IMR-90 (cell line): Measurements from ENCODE around the gene SFTPD. TPM values are rescaled to one million over a fixed set of nuclear protein-coding genes. Genes with fewer than 3 reads are reported as not detected.

ENCODE experiments used
- ATAC-seq: fragments of 200-7000 bp; cut with Tn5 transposase; 2 replicates; pipeline ENCODE4 v1.9.1; 2020; ENCODE audit warnings: low read depth, mild to moderate bottlenecking, moderate library complexity
- BruUV-seq: library from RNA; stranded (reverse); fragments of 400-500 nt; replicated peaks from 2 replicates; lab custom pipeline; 2021; lab: Mats Ljungman, UMichigan
- CTCF ChIA-PET: fragments of 300-600 bp; formaldehyde crosslinking; extraction: SDS; loops from one replicate; lab custom pipeline; 2021; ENCODE audit warnings: antibody characterized with exemption; lab: Yijun Ruan, JAX
- POLR2A ChIA-PET: fragments of 300-600 bp; sonication (Branson Sonifier 250); formaldehyde crosslinking; loops from one replicate; lab custom pipeline; 2022; ENCODE audit warnings: antibody characterized with exemption; ENCODE audit not compliant: unreplicated experiment; lab: Charles Lee
- DNase-seq: peaks from one replicate; pipeline ENCODE4 v3.0.0; 2013
- H2AFZ ChIP-seq: replicated peaks from 2 replicates; pipeline ENCODE3; 2013; ENCODE audit warnings: low read length, mild to moderate bottlenecking; ENCODE audit not compliant: poor library complexity
- H2AK5ac ChIP-seq: 2 replicates; pipeline ENCODE4 v1.6.1; 2013; ENCODE audit warnings: low read depth, low read length, inconsistent platforms
- H2AK9ac ChIP-seq: replicated peaks from 2 replicates; pipeline ENCODE3; 2013; ENCODE audit warnings: mild to moderate bottlenecking, low read depth, low read length, moderate library complexity; ENCODE audit not compliant: poor library complexity
- H2BK120ac ChIP-seq: 2 replicates; pipeline ENCODE4 v1.6.1; 2013; ENCODE audit warnings: low read depth, low read length, inconsistent platforms
- H2BK15ac ChIP-seq: 3 replicates; pipeline ENCODE4 v1.6.1; 2013; ENCODE audit warnings: low read depth, low read length, inconsistent platforms
- H2BK20ac ChIP-seq: 2 replicates; pipeline ENCODE4 v1.6.1; 2013; ENCODE audit warnings: low read depth, mild to moderate bottlenecking, inconsistent platforms, low read length, moderate library complexity
- H2BK5ac ChIP-seq: 2 replicates; pipeline ENCODE4 v1.6.1; 2013; ENCODE audit warnings: mild to moderate bottlenecking, low read depth, low read length, inconsistent platforms; ENCODE audit not compliant: poor library complexity, severe bottlenecking
- H3K14ac ChIP-seq: replicated peaks from 2 replicates; pipeline ENCODE4 v1.6.1; 2013; ENCODE audit warnings: low read depth, low read length, inconsistent platforms
- H3K18ac ChIP-seq: 2 replicates; pipeline ENCODE4 v1.6.1; 2013; ENCODE audit warnings: low read depth, low read length, control low read depth
- H3K23ac ChIP-seq: 2 replicates; pipeline ENCODE4 v1.6.1; 2013; ENCODE audit warnings: low read depth, low read length, inconsistent platforms
- H3K27ac ChIP-seq: 2 replicates; pipeline ENCODE4 v1.5.1; 2013; ENCODE audit warnings: mild to moderate bottlenecking, control low read depth, low read length; ENCODE audit not compliant: insufficient read depth
- H3K27me3 ChIP-seq: 2 replicates; pipeline ENCODE4 v1.6.1; 2013; ENCODE audit warnings: low read length; ENCODE audit not compliant: control insufficient read depth, insufficient read depth
- H3K36me3 ChIP-seq: 2 replicates; pipeline ENCODE4 v1.6.1; 2013; ENCODE audit warnings: low read length, mixed read lengths; ENCODE audit not compliant: control insufficient read depth, insufficient read depth
- H3K4ac ChIP-seq: 2 replicates; pipeline ENCODE4 v1.6.1; 2013; ENCODE audit warnings: low read depth, low read length, inconsistent platforms
- H3K4me1 ChIP-seq: 2 replicates; pipeline ENCODE4 v1.6.1; 2013; ENCODE audit warnings: low read length, mixed read lengths; ENCODE audit not compliant: control insufficient read depth, insufficient read depth
- H3K4me2 ChIP-seq: 2 replicates; pipeline ENCODE4 v1.6.1; 2013; ENCODE audit warnings: low read depth, mild to moderate bottlenecking, control low read depth, low read length, moderate library complexity
- H3K4me3 ChIP-seq: 2 replicates; pipeline ENCODE4 v1.5.1; 2013; ENCODE audit warnings: low read depth, mild to moderate bottlenecking, control low read depth, low read length, moderate library complexity; ENCODE audit not compliant: insufficient read depth
- H3K56ac ChIP-seq: 2 replicates; pipeline ENCODE4 v1.6.1; 2013; ENCODE audit warnings: low read length, inconsistent platforms; ENCODE audit not compliant: insufficient read depth; ENCODE audit errors: extremely low read depth
- H3K79me1 ChIP-seq, 2 experiments: 2 replicates each; pipeline ENCODE4 v1.6.1; 2013; ENCODE audit warnings: low read length in 2 of 2, inconsistent platforms in 1 of 2, low read depth in 1 of 2
- H3K9ac ChIP-seq: 2 replicates; pipeline ENCODE4 v1.6.1; 2013; ENCODE audit warnings: low read depth, low read length, control low read depth
- H3K9me1 ChIP-seq: 2 replicates; pipeline ENCODE4 v1.6.1; 2013; ENCODE audit warnings: low read length, inconsistent platforms; ENCODE audit not compliant: insufficient read depth
- H3K9me3 ChIP-seq: 2 replicates; pipeline ENCODE4 v1.6.1; 2013; ENCODE audit warnings: low read length; ENCODE audit not compliant: control insufficient read depth, insufficient read depth
- H4K20me1 ChIP-seq: 2 replicates; pipeline ENCODE4 v1.6.1; 2013; ENCODE audit warnings: low read length, inconsistent platforms; ENCODE audit not compliant: insufficient read depth
- H4K5ac ChIP-seq: 2 replicates; pipeline ENCODE4 v1.6.1; 2013; ENCODE audit warnings: mild to moderate bottlenecking, low read depth, low read length, control low read depth
- H4K8ac ChIP-seq, 2 experiments: 2 replicates each; pipeline ENCODE4 v1.6.1; 2013; ENCODE audit warnings: low read depth in 2 of 2, low read length in 2 of 2, control low read depth in 1 of 2, inconsistent platforms in 1 of 2
- H4K91ac ChIP-seq: 2 replicates; pipeline ENCODE4 v1.6.1; 2013; ENCODE audit warnings: low read depth, low read length, inconsistent platforms; ENCODE audit not compliant: insufficient read depth
- BHLHE40 ChIP-seq: fragments of 150-350 bp; IDR thresholded peaks from 2 replicates; pipeline ENCODE4 v1.6.1; 2016; ENCODE audit warnings: mild to moderate bottlenecking, low read depth, low read length
- CHD1 ChIP-seq: IDR thresholded peaks from 2 replicates; pipeline ENCODE4 v1.6.1; 2012; ENCODE audit warnings: low read depth, low read length, improper control_type of control experiment
- CTCF ChIP-seq: conservative IDR thresholded peaks from 2 replicates; pipeline ENCODE4 v1.5.1; 2012; ENCODE audit warnings: mild to moderate bottlenecking, low read depth, low read length, improper control_type of control experiment
- ELK1 ChIP-seq: fragments of 150-350 bp; IDR thresholded peaks from 2 replicates; pipeline ENCODE4 v1.6.1; 2016; ENCODE audit warnings: low read depth, mild to moderate bottlenecking, low read length, moderate library complexity, borderline replicate concordance
- FOS ChIP-seq: fragments of 150-350 bp; IDR thresholded peaks from 2 replicates; pipeline ENCODE4 v1.6.1; 2016; ENCODE audit warnings: low read depth, low read length
- MAFK ChIP-seq: IDR thresholded peaks from 2 replicates; pipeline ENCODE4 v1.6.1; 2012; ENCODE audit warnings: low read depth, low read length, improper control_type of control experiment
- MXI1 ChIP-seq: IDR thresholded peaks from 2 replicates; pipeline ENCODE4 v1.6.1; 2012; ENCODE audit warnings: low read depth, mild to moderate bottlenecking, low read length, moderate library complexity, borderline replicate concordance
- NFE2L2 ChIP-seq: fragments of 150-350 bp; IDR thresholded peaks from 2 replicates; pipeline ENCODE4 v1.6.1; 2016; ENCODE audit warnings: low read depth, mild to moderate bottlenecking, low read length
- POLR2A ChIP-seq: IDR thresholded peaks from 2 replicates; pipeline ENCODE4 v1.6.1; 2012; ENCODE audit warnings: mild to moderate bottlenecking, low read depth, low read length
- RAD21 ChIP-seq: IDR thresholded peaks from 2 replicates; pipeline ENCODE4 v1.6.1; 2012; ENCODE audit warnings: low read length, improper control_type of control experiment
- RCOR1 ChIP-seq: IDR thresholded peaks from 2 replicates; pipeline ENCODE4 v1.6.1; 2012; ENCODE audit warnings: mild to moderate bottlenecking, low read length, improper control_type of control experiment; ENCODE audit not compliant: insufficient replicate concordance
- RFX5 ChIP-seq: IDR thresholded peaks from 2 replicates; pipeline ENCODE4 v1.8.0; 2012; ENCODE audit warnings: low read depth, mild to moderate bottlenecking, low read length, moderate library complexity
- SMC3 ChIP-seq: fragments of 150-350 bp; IDR thresholded peaks from 2 replicates; pipeline ENCODE4 v1.6.1; 2016; ENCODE audit warnings: low read depth, mild to moderate bottlenecking, antibody characterized with exemption, low read length, moderate library complexity
- USF2 ChIP-seq: fragments of 150-350 bp; IDR thresholded peaks from 2 replicates; pipeline ENCODE4 v1.6.1; 2017; ENCODE audit warnings: mild to moderate bottlenecking, antibody characterized with exemption, low read length, low read depth
- WGBS, 2 experiments: methylation state at CpG; one replicate each; pipeline versions ENCODE4 v1.1.5 to v1.1.7; 2013; ENCODE audit warnings: missing lambda C conversion rate in 2 of 2; ENCODE audit not compliant: insufficient read length in 1 of 2; ENCODE audit errors: extremely low coverage in 2 of 2; 5-methylcytosine and 5-hydroxymethylcytosine counted together
- dilution Hi-C: fragments of 300-500 bp; cut with HindIII; formaldehyde crosslinking; loops from one replicate; pipeline ENCODE4 v1.14.3; 2018; ENCODE audit warnings: low sequenced_read_pairs; ENCODE audit not compliant: unreplicated experiment
- in situ Hi-C: fragments of 300-500 bp; cut with MboI; formaldehyde crosslinking; loops from 3 replicates; pipeline ENCODE4 v1.14.3; 2019; ENCODE audit warnings: low sequenced_read_pairs, inconsistent platforms, mixed read lengths
- intact Hi-C: fragments of 100-400 bp; cut with micrococcal nuclease; formaldehyde crosslinking; loops from 2 replicates; pipeline ENCODE4 v1.10.0; 2022
- polyA plus RNA-seq, 3 experiments: library from polyadenylated mRNA; depleted of rRNA; stranded (reverse); fragments of >200 nt; gene quantifications; 2 replicates each; pipeline ENCODE4 v1.2.3, GENCODE V29; 2012; ENCODE audit warnings: low replicate concordance in 1 of 3
- total RNA-seq: library from RNA; depleted of rRNA; stranded (reverse); fragments of >200 nt; gene quantifications from 2 replicates; pipeline ENCODE4 v1.2.3, GENCODE V29; 2012

The SFTPD gene
- total and polyA plus RNA-seq, 2 of the 4 experiments (the other 2 are of a cell fraction), result not detected

- ChIA-PET CTCF (no interaction called here), POLR2A (no interaction called here)
- intact Hi-C loops (no loop called here), in situ Hi-C loops (no loop called here), dilution Hi-C loops (no loop called here)
- H3K9me1 ChIP-seq, result no peaks in the 10 kb centered on the region
- H3K9me3 ChIP-seq, result no peaks in the 10 kb centered on the region
- no peak overlapping the region for H4K5ac ChIP-seq
- H3K36me3 ChIP-seq, result peaks cover 1% of the 10 kb centered on the region; the same call in 1 of the 2 replicates
- no peak overlapping the region for H3K18ac ChIP-seq
- no peak overlapping the region for H2AK9ac ChIP-seq
- ATAC-seq (peak; percentile 42), DNase-seq (peak; percentile 12)
- BruUV-seq, result no TSS peak
- H2BK15ac ChIP-seq, result no peak overlapping the region
- H3K4me3 ChIP-seq, result peak overlapping the region; percentile 63
- no peak overlapping the region for H3K27ac ChIP-seq
- no peak overlapping the region for H2BK120ac ChIP-seq
- no peak overlapping the region for H2BK20ac ChIP-seq
- no peaks in the 10 kb centered on the region for H3K79me1 ChIP-seq
- no peaks in the 10 kb centered on the region for H3K4me1 ChIP-seq
- no peak overlapping the region for H2BK5ac ChIP-seq
- no peaks in the 10 kb centered on the region for H4K20me1 ChIP-seq
- H2AK5ac ChIP-seq, result no peak overlapping the region
- peak overlapping the region; percentile 85 for H2AFZ ChIP-seq
- H4K91ac ChIP-seq, result no peak overlapping the region; the same call in 1 of the 2 replicates
- H3K4me2 ChIP-seq, result peak overlapping the region; percentile 86
- H3K14ac ChIP-seq, result no peak overlapping the region
- no peak overlapping the region for H3K4ac ChIP-seq
- no peak overlapping the region for H3K56ac ChIP-seq
- WGBS, 2 experiments, result 100% methylated on average over 1 of the region's 10 CpGs; no CpG with 5 or more reads in 1 of the 2 experiments
- H3K23ac ChIP-seq, result 0 out of 2 replicates have a peak overlapping the region, but pooled peaks have one; percentile 32
- peak overlapping the region; percentile 55; the same call in 1 of the 2 replicates for H3K9ac ChIP-seq
- H4K8ac ChIP-seq, result peak overlapping the region in 1 of 2 experiments; percentile 22; a peak in 2 of 4 replicates
- H3K27me3 ChIP-seq, result no peaks in the 10 kb centered on the region
- TF ChIP-seq CTCF (no peak), NFE2L2 (no peak), CHD1 (no peak), POLR2A (no peak), BHLHE40 (no peak), MAFK (no peak), MXI1 (no peak), FOS (no peak), RAD21 (no peak), ELK1 (no peak), SMC3 (no peak), USF2 (no peak), RFX5 (no peak), RCOR1 (no peak)
These were observed 43.3 kb downstream of the SFTPD start for GRCh38 chr10:79905322-79906314.
